H1 (cell line): ENCODE results near the gene CLEC2A.

ENCODE experiments used
- BRCA1 ChIP-seq: IDR thresholded peaks from 2 replicates; pipeline ENCODE4 v1.6.1; 2012; ENCODE audit warnings: low read depth, low read length, improper control_type of control experiment
- CBX5 ChIP-seq: fragments of 300-800, 300-1000 bp; sonication (generic); IDR thresholded peaks from 2 replicates; pipeline ENCODE4 v1.7.1; 2016; ENCODE audit warnings: antibody characterized with exemption, low read length, low read depth
- CEBPB ChIP-seq: IDR thresholded peaks from 2 replicates; pipeline ENCODE4 v1.6.1; 2012; ENCODE audit warnings: low read depth, low read length
- CHD2 ChIP-seq: IDR thresholded peaks from 2 replicates; pipeline ENCODE4 v1.6.1; 2012; ENCODE audit warnings: low read length, improper control_type of control experiment
- CTCF ChIP-seq, 3 experiments: IDR thresholded peaks; 1 replicate in 2 of 3; 2 replicates in 1 of 3; pipeline versions ENCODE4 v1.5.1 to v1.6.1; 2011; ENCODE audit warnings: low read length in 3 of 3, mild to moderate bottlenecking in 3 of 3, inconsistent platforms in 2 of 3, low read depth in 1 of 3, moderate library complexity in 1 of 3; ENCODE audit not compliant: insufficient read depth in 1 of 3; ENCODE audit errors: control extremely low read depth in 1 of 3
- E2F6 ChIP-seq: IDR thresholded peaks from 2 replicates; pipeline ENCODE4 v1.6.1; 2012; ENCODE audit warnings: inconsistent platforms
- EP300 ChIP-seq, 2 experiments: IDR thresholded peaks; 1 replicate in 1 of 2; 2 replicates in 1 of 2; pipeline ENCODE4 v1.6.1; 2011 to 2012; ENCODE audit warnings: low read depth in 2 of 2, low read length in 2 of 2, mild to moderate bottlenecking in 2 of 2, borderline replicate concordance in 1 of 2, inconsistent platforms in 1 of 2, moderate library complexity in 1 of 2
- EZH2 ChIP-seq: fragments of 200-600 bp; sonication (generic); IDR thresholded peaks from 2 replicates; pipeline ENCODE4 v1.7.1; 2012; ENCODE audit warnings: low read depth, mild to moderate bottlenecking, moderate library complexity, low read length, inconsistent platforms; ENCODE audit not compliant: severe bottlenecking
- HDAC2 ChIP-seq, 2 experiments: fragments of 300-600 bp in 1 of 2; sonication (generic) in 1 of 2; IDR thresholded peaks; 2 replicates each; pipeline ENCODE4 v1.6.1; 2011 to 2012; ENCODE audit warnings: low read depth in 2 of 2, low read length in 2 of 2, mild to moderate bottlenecking in 2 of 2, moderate library complexity in 2 of 2, borderline replicate concordance in 1 of 2, inconsistent platforms in 1 of 2
- SIX5 ChIP-seq: IDR thresholded peaks from 2 replicates; pipeline ENCODE4 v1.6.1; 2011; ENCODE audit warnings: mild to moderate bottlenecking, low read depth, low read length
- SRF ChIP-seq: IDR thresholded peaks from 2 replicates; pipeline ENCODE4 v1.6.1; 2011; ENCODE audit warnings: mild to moderate bottlenecking, low read depth, low read length, moderate library complexity
- TAF1 ChIP-seq: IDR thresholded peaks from 2 replicates; pipeline ENCODE4 v1.6.1; 2011; ENCODE audit warnings: mild to moderate bottlenecking, low read depth, low read length
- TEAD4 ChIP-seq: IDR thresholded peaks from 2 replicates; pipeline ENCODE4 v1.6.1; 2012; ENCODE audit warnings: low read depth, low read length, inconsistent platforms, mixed read lengths
- ZNF274 ChIP-seq: IDR thresholded peaks from 2 replicates; pipeline ENCODE4 v1.7.0; 2012; ENCODE audit warnings: low read length, borderline replicate concordance; ENCODE audit errors: extremely low read depth

- no peak for TF ChIP-seq CHD2
- TF ChIP-seq HDAC2 (IDR thresholded peaks at IDR 0.05; ENCODE audit: borderline replicate concordance in 1 of 2, low read depth in 2 of 2, low read length in 2 of 2) = no peak
- no peak for TF ChIP-seq BRCA1
- TF ChIP-seq E2F6 = no peak
- TF ChIP-seq CTCF (IDR thresholded peaks at IDR 0.05; ENCODE audit: control extremely low read depth in 1 of 3, insufficient read depth in 1 of 3, low read depth in 1 of 3, low read length in 3 of 3) = no peak
- no peak for TF ChIP-seq CBX5
- TF ChIP-seq EZH2 = no peak
- no peak for TF ChIP-seq SRF
- TF ChIP-seq TAF1 = no peak
- TF ChIP-seq ZNF274 = no peak
- TF ChIP-seq CEBPB = no peak
- TF ChIP-seq SIX5 = no peak
- no peak for TF ChIP-seq TEAD4
- no peak for TF ChIP-seq EP300 (IDR thresholded peaks at IDR 0.05; ENCODE audit: borderline replicate concordance in 1 of 2, low read depth in 2 of 2, low read length in 2 of 2)
Measured at GRCh38 chr12:9961901-9962300, 29.7 kb upstream of the CLEC2A start.
